GM21526 (cell line): ENCODE data around the gene RBM6.
"Not testable (repeated sequence)": the region's sequence is repeated elsewhere in the genome, so short reads cannot be mapped to it uniquely, and the experiment has no call there.

ENCODE experiments used
- ATAC-seq: cut with Tn5 transposase; IDR thresholded peaks from one replicate; pipeline ENCODE4 v1.9.1; 2021; ENCODE audit warnings: moderate library complexity; ENCODE audit not compliant: unreplicated experiment, low FRiP score

Gene RBM6

DNA sequence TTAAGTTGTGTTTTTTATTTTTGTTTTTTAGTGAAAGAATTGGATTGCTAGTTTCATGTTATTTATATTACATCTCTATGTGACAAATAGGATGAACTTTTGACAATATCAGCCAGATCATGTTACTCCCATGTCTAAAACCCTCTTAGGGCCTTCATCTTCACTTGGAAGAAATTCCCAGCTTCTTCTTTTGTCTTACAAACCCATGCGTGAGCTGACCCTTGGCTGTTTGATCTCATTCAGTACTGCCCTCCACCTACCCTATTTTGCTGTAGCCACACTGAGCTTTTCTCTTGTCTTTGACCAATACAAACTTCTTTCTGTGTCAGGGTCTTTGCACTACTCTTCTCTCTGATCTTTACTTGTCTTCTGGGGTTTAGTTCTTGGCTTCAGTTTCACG, 37.0 kb downstream of the RBM6 start:
- ATAC-seq, result no peak

DNA sequence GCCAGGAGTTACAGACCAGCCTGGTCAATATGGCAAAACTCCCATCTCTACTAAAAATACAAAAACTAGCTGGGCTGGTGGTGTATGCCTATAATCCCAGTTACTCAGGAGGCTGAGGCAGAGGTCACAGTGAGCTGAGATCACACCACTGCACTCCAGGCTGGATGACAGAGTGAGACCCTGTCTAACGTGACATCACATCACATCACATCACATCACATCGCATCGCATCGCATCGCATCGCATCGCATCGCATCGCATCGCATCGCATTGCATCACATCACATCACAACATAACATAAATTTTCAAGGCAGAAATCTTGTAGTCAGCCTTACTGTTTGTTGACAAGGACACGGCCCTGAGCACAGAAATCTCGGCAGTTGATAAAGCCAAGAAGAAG, 44.4 kb downstream of the RBM6 start:
- ATAC-seq, result no peak

DNA sequence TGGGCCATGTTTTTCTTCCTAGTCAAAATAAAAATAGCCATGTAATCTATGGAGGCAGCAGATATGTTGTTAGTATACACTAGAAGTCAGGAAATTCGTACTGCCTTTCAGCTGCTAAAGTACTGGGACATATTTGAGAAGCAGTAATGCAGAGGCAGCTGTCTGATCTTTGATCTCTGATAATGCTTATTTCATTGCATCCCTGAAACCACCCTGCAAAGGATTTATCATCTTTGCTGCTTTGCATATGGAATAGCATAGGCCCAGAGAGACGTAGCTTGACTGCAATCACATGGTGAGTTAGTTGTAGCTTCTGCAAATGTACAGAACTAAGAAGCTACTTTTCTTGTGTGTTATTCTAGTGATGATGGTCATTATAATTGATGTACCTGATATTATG, 52.4 kb downstream of the RBM6 start:
- ATAC-seq, result no peak

DNA sequence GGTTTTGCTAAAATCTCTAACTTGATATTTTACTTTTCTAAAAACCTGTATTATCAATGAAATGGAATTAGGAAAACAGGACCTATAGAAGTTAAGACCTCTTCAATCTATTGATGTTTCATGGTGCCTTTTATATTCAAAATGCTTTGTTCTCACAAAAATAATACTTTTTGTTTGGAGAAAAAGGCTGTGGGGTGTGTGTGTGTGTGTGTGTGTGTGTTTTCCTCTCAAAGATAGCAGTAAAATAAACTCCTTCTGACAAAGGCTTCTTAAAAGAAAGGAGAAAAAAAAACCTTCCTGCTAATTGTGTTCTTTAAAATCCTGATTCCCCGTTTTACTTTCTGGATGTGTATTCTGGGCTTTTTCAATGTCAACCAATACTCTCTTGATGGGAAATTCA, 54.5 kb downstream of the RBM6 start:
- no peak for ATAC-seq

DNA sequence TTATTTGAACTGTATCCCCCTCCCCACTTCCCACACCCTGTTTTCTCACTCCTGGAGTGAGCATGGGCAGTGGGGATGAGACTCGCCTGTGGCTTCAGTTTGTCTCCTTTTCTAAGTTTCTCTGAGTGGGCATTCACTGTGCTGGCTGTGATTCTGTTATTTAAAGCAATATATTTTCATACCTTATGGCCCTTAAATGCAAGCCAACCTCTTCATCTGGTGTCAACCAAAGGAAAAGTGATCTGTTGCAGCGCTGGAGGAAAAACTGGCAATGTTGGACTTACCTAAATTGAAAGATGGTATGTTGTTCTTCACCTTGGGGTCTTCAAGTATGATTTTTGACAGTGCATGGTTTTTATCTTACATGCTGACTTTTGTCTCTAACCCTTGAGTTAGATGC, 56.1 kb downstream of the RBM6 start:
- no peak for ATAC-seq

DNA sequence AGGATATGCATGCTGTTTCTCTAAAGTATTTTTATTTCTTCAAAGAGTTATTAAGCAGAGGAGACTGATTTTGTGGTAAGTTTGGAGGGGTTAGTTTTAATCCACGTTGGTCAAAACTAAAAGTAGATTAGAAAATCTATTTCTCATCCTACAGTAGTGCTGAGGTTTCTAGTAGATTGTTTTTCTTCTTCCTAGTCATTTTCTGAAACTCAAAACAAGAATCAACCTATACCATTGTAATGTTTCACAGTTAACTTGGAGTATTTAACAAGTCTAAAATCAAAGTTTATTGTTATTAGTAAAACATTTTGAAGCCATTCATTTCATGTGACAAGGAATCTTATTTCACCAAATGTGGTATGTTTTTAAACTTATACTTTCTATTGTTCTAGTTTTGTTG, 57.9 kb downstream of the RBM6 start:
- no peak for ATAC-seq

DNA sequence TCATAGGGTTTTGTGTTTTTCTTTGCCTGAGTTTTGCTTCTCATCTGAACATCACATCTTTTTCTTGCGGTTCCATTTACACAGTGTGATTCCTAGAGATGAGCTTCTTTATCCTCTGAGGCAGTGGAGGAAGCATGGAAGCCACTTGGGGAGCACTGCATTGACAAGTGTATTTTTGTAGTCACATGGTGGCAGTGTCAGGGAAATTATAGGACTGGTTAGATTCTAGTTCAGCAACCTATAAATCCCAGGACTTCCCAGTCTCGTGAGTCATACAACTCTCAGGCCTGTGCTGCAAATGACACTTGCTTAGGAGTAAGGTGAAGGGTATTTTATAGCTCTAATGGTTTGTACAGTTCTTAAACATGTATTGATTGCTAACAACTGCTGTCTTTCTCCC, 58.4 kb downstream of the RBM6 start:
- no peak for ATAC-seq

DNA sequence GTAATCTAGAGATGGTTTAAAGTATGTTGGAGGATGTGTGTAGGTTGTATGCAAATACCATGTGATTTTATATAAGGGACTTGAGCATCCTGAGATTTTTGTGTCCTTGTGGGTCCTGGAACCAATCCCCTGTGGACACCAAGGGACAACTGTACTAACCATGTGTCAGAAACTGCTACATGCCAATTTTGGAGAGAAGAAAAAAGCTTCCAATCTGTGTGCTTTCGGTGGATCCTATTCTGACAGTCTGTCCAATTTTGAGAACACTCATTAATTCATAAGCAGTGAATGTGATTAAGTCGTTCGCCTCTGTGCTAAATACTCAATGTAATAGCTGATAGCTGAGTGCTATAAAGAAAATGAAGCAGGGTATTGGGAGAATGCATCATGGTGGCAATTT, 61.6 kb downstream of the RBM6 start:
- no peak for ATAC-seq

DNA sequence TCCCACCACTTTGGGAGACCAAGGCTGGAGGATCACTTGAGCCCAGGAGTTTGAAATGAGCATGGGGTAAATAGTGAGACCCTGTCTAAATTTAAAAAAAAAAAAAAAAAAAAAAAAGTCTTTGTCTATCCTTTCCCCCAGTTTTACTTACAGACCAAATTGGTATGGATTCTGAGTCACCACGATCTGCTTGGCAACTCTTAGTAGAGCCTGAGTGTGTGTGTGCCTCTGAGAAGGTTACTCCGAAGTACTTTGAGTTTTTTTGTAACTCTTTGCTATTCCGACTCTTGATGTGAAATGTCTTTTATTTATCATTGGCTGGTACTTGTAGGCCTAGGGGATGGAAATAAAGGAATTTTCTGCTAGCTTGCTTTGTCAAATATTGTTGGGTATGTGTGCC, 63.3 kb downstream of the RBM6 start:
- no peak for ATAC-seq

DNA sequence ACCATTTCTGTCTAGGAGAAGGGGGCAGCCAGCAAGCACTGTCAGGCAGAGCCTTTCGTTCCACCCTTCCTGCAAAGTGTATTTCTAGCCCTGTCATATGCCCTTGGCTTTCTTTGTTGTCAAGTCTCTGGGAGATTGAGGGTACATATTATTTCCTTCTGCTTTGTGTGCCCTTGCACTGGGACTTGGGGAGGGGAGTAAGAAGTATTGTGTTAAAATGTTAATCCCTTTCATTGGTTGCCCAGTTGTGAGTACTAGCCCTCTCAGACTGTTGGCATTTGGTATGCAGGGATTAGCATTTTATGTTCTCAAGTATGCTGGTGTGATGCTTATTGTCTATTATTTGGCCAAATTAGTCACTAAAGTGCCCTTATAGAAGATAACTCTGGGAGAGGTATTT, 63.9 kb downstream of the RBM6 start:
- ATAC-seq, result no peak

DNA sequence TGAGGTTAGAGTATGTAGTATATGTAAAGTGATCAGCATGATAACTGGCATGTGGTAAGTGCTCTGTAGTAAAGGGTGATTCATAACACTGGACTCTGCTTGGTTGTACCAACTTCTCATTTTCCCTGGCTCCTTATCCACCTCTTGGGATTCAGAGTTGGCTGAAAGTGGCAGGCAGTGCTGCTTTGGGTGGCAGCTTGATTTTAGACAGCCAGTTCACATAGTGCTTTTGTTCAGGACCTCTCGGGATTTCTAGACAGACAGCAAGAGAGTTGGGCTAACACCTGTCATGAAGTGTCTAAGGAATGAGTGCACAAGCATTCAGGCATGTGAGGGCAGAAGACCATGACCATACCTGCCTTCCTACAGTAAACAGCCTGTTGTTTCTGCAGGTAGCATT, 69.0 kb downstream of the RBM6 start:
- ATAC-seq, result no peak

DNA sequence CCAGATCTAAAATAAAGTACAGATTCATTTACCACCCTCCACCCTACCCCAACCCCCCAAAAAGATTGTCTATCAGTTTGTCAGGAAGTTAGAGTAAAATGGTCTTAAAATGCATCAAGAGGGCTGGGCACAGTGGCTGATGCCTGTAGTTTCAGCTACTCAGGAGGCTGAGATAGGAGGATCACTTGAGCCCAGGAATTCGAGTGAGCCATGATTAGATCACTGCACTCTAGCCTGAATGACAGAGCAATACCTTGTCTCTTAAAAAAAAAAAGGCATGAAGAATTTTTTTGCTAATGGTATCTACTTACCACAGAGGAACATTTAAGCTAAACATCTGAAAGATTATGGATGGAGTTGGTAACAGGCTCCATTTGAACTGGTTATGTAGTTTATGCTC, 71.0 kb downstream of the RBM6 start:
- ATAC-seq, result no peak

DNA sequence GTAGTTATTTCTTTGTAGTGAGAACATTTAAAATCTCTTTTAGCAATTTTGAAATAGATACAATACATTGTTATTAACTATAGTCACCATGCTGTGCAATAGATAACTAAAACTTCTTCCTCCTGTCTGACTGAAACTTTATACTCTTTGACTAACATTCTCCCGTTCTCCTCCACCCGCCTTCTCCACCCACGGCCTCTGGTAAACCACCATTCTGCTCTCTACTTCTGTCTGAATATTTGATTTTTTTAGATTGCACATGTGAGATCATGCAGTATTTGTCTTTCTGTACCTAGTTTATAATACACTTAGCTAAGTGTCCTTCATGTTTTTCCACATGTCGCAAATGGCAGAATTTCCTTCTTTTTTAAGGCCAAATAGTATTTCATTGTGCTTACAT, 76.0 kb downstream of the RBM6 start:
- no peak for ATAC-seq

DNA sequence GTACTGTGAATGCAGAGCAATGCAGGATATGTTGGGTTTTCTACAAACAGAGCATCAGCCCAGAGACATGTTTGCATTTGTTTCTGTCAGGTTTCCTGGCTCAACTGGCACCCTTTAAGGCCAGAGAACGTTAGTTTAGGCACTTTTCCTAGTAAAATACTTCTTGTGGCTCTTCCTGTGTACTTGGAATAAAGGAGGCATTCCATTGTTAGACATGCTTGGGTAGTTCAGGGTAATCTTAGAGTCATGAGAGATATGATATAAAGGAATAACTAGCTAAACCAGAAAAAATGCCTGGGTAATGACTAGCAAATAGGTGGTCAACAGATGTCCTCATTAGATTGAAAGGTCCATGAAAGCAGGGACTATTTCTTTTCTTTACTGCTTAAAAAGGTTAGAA, 88.4 kb downstream of the RBM6 start:
- no peak for ATAC-seq

DNA sequence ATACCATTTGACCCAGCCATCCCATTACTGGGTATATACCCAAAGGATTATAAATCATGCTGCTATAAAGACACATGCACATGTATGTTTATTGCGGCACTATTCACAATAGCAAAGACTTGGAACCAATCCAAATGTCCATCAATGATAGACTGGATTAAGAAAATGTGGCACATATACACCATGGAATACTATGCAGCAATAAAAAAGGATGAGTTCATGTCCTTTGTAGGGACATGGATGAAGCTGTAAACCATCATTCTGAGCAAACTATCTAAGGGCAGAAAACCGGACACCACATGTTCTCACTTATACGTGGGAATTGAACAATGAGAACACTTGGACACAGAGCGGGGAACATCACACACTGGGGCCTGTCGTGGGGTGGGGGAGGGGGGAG, 91.3 kb downstream of the RBM6 start:
- ATAC-seq, result not testable (repeated sequence)

DNA sequence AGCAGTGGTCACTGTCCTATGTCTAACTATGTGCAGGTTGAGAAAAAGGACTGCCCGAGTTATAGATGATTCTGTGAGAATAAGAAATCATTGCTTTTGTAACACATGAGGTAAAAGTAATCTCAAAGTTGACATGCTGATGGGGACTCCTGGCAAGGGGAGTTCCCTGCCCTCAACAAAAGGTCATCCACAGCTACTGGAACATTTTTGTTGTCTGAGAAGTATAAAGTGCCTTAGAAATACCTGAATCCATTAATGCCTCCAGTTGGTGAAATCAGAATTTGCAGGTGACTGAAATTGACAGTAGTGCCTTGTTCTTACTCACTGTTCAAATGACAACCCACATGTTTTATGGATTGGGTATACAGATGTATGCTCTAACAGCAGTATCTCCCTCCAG, 105.0 kb downstream of the RBM6 start:
- ATAC-seq, result no peak

DNA sequence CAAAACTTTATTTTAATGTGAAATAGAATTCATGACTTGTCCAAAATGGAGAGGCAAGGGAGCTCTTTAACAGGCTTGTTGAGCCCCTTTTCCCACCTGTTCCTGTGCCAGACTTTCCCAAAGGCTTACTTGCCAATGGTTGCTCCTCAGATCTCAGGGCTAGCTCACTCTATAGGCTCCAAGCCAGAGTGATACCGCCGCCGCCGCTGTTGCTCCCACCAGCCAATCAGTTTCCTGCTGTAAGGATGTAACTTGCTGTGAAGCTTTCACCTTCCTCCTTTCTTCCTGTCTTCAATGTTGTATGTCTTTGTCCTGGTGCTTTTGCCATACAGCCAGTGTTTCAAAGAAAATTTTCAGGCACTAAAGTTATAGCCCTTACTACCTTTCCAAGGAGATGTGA, 107.5 kb downstream of the RBM6 start:
- no peak for ATAC-seq

DNA sequence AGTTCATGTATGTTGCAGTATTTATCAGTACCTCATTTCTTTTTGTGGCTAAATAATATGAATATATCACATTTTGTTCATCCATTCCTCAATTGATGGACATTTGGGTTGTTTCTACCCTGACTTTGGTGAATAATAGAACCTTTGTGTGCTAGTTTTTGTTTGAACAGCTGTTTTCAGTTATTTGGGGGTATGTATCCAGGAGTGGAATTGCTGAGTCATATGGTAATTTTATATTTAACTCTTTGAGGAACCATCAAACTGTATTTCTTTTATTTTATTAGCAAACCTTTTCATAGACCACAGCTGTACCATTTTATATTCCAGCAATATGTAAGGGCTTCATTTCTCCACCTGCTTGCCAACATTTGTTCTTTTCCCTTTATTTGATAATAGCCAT, 110.4 kb downstream of the RBM6 start:
- ATAC-seq, result no peak

DNA sequence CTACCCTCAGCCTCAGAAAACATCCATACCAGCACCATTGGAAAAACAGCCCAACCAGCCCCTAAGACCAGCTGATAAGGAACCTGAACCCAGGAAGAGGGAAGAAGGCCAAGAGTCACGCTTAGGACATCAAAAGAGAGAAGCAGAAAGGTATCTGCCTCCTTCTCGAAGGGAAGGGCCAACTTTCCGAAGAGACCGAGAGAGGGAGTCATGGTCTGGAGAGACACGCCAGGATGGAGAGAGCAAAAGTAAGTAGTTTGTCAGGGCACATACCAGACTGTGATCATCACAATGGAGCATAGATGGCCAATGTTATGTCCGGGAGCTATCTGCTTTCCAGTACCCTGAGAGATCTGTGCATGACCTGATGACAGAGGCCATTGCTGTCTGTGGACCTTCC, 117.8 kb downstream of the RBM6 start:
- ATAC-seq, result no peak

DNA sequence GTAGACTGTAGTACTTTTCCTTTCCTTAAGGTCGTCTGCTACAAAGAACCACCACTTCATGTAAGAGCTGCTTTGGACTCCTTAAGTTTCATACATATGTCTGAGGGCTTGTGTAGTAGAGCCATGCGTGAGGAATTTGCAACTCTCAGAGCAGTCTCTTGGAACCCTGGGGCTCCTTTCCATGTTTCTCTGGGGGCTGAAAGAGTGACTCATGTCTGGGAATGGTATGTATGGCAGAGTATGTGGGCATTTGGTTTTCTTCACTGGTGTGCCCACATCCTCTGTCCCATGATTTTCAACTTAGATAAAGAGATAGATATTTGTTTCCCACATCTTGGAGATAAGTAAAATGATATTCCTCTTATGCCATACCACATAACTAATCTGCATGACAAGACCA, 128.2 kb downstream of the RBM6 start:
- ATAC-seq, result no peak

DNA sequence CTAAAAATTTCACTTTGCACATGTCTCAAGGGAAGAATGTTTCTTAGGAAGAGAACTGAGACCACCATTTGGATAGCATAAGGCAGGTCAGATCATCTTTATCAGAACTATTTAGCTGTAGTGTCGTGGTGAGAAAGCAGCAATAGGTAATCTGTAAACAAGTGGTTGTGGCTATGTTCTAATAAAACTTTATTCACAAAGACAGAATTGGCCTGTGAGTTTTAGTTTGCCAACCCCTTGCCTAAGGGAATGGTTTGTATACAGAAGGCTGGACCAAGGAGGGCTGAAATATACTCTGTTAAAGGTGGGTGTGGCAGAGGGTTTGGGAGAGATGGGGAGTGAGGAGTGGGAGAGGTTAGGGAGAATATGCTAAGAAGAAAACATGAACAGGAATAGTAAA, 138.1 kb downstream of the RBM6 start:
- ATAC-seq, result no peak

DNA sequence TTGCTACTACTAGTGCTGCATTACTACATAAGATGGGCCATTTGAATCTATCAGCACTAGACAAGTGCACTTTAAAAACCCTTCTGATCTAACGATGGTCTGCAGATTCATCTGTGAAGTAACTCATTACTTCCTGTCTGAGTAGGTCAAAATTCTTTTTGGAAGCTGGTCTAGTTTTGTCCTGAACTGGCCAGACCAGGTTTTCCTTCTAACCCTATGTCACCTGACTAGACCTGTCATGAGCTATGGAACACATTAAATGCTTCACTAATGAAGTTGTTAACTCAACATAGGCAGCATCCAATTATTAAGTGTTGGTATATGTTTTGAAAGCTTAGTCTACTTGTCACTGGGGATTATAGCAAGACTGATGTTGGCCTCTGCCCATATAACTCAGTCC, 138.7 kb downstream of the RBM6 start:
- no peak for ATAC-seq

DNA sequence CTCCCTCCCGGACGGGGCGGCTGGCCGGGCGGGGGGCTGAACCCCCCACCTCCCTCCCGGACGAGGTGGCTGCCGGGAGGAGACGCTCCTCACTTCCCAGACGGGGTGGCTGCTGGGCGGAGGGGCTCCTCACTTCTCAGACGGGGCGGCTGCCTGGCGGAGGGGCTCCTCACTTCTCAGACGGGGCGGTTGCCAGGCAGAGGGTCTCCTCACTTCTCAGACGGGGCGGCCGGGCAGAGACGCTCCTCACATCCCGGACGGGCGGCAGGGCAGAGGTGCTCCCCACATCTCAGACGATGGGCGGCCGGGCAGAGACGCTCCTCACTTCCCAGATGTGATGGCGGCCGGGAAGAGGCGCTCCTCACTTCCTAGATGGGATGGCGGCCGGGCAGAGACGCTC, 145.0 kb downstream of the RBM6 start:
- ATAC-seq, result not testable (repeated sequence)
